Tibial nerve (tissue), 3 donors: Measurements from ENCODE around the gene VMP1.

Experiments used
- CTCF ChIP-seq, 5 experiments: fragments of 200-600 bp in 3 of 5; fragments of 450-650 bp in 2 of 5; sonication (generic) in 3 of 5; IDR thresholded peaks; one replicate each; pipeline ENCODE4 v1.5.1; 2016 to 2019; ENCODE audit warnings: antibody characterized with exemption in 5 of 5, mild to moderate bottlenecking in 3 of 5, moderate library complexity in 2 of 5
- POLR2A ChIP-seq, 2 donors: fragments of 450-650 bp; IDR thresholded peaks; one replicate each; pipeline ENCODE4 v1.6.1; 2017; ENCODE audit warnings: antibody characterized with exemption in 2 of 2, mild to moderate bottlenecking in 2 of 2, moderate library complexity in 2 of 2

- no peak for TF ChIP-seq CTCF (IDR thresholded peaks at IDR 0.05)
- TF ChIP-seq POLR2A (IDR thresholded peaks at IDR 0.05): no peak
Measured at GRCh38 chr17:59830007-59830630, 122.7 kb downstream of the VMP1 start.
